GM12891 (cell line): ENCODE data around the gene TMOD3.

Experiments used
- PAX5 ChIP-seq: IDR thresholded peaks from 2 replicates; pipeline ENCODE4 v1.6.1; 2011; ENCODE audit warnings: low read length, moderate library complexity, mild to moderate bottlenecking; ENCODE audit not compliant: insufficient read depth, severe bottlenecking
- POLR2A ChIP-seq: IDR thresholded peaks from 2 replicates; pipeline ENCODE4 v1.6.1; 2011; ENCODE audit warnings: low read depth, low read length, control low read depth
- POLR2AphosphoS5 ChIP-seq: IDR thresholded peaks from 2 replicates; pipeline ENCODE4 v1.6.1; 2011; ENCODE audit warnings: low read depth, low read length, control low read depth
- SPI1 ChIP-seq: IDR thresholded peaks from 2 replicates; pipeline ENCODE4 v1.6.1; 2011; ENCODE audit warnings: low read depth, low read length, control low read depth
- TAF1 ChIP-seq: IDR thresholded peaks from 2 replicates; pipeline ENCODE4 v1.6.1; 2011; ENCODE audit warnings: low read depth, low read length, control low read depth

DNA sequence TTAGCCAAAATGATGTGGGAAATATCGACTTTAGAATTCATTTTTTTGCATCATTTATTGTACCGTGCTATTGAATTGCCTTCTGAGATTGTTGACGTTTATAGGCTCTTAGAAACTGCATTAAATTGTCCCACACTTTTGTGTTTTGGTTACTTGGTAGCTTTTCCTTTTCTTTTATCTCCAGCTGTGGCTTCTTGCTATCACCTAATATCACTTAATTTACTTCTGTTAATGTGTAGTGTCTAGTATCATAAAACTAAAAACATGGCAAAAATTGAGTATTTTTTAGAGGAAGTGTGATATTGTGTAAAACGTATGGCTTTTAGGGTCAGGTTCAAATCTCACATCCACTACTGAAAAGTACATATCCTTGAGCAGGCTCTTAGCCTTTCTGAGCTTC is 11.2 kb downstream of the TMOD3 start:
- TF ChIP-seq POLR2AphosphoS5: no peak
- no peak for TF ChIP-seq POLR2A
- no peak for TF ChIP-seq TAF1
- TF ChIP-seq SPI1: peak; percentile 30; the same call in 1 of the 2 replicates
- TF ChIP-seq PAX5: no peak
